T follicular helper cell (primary cell): ENCODE results near the gene UNKL.

Experiments used
- DNase-seq: peaks from one replicate; pipeline ENCODE4 v3.0.0-alpha.2; 2020; ENCODE audit warnings: low read depth

The UNKL gene

DNA sequence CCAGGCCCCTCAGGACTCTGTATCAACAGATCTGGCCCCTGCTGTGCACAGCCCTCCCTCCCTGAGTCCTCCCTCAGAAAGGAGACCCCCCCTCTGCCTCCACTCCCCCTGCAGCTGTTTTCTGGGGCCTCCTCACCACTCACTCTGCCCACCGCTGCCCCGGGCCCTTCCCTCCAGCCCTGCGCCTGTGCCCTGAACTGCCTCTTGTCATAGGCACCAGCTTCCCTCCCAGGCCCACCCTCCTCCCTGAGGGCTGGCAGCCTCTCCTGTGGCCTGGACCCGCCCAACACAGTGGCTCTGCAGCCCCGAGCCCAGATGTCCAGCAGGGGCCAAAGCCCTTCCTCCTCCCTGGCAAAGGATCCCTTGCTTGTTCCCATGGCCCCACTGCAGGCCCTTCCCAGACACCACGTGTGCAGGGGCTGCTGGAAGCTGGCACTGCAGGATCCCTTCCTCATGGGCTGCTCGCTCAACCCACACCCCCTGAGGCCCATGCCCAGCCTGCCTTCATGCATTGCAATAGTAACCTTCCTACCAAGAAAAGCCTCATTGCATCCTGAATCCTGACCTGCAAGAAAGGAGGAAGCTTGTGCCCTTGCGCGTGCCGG is 37.0 kb downstream of the UNKL start:
- DNase-seq, result no peak

- DNase-seq, result no peak
Measured at GRCh38 chr16:1375741-1376410, 38.6 kb downstream of the UNKL start.

- DNase-seq, result no peak
Measured at GRCh38 chr16:1375298-1375640, 39.2 kb downstream of the UNKL start.

GRCh38 chr16:1374418-1375297 is 39.8 kb downstream of the UNKL start:
- DNase-seq, result no peak

DNA sequence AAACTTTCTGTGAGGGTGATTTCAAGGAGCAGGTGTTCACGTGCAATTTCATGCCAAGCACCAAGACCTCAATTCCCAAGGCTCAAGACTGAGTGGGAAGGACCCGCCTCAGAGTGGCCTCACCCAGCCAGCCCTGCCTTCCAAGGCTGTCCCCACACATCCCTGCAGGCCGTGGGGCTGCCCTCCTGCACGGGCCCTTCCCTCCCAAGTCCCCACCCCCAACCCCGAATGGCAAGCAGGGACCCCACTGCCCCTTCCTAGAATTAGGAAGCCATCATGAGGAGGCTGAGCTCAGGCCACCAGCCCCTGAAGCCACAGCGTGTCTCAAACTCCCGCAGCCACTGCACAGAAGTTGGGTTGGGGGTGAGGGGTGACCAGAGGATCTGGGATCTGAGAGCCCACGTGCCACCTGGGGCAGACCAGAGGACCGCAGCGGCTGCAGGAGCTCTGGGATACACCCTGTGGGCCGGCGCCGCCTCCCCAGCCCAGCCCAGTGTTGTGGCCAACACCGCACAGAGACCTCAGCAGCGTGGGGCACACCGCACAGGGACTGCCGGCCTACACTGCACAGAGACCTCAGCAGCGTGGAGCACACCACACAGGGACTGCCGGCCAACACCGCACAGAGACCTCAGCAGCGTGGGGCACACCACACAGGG is 42.1 kb downstream of the UNKL start:
- no peak for DNase-seq

- no peak for DNase-seq
Measured at GRCh38 chr16:1371054-1371978, 43.2 kb downstream of the UNKL start.

DNA sequence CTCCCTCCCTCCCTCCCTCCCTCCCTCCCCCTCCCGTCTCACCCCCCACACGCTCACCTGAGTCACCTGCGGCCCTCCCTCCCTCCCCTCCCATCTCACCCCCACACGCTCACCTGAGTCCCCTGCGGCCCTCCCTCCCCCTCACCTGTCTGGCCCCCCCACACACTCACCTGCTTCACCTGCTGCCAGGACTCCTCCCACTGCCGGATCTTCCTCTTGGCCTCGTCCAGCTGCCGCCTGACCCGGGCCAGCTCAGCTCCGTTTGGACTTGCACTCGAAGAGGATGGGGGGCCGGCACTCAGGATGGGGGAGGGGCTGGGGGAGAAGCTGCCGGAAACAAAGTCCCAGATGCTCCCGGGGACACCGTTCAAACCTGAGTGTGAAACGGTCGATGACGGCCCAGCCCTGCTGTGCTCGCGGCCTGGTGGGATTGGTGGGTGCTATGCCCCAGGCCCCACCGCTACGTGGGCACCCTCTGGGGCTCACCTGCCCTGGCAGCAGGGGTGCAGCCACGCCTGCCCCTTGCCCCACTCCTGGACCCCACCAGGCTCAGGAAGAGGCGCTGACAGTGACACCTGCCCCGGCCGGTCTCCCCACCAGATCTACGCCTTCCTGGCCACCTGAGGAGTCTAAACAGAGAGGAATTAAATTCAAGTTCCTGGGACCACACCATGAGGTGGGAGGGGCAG is 46.9 kb downstream of the UNKL start:
- no peak for DNase-seq

- no peak for DNase-seq
Measured at GRCh38 chr16:1366712-1367299, 47.7 kb downstream of the UNKL start.

- no peak for DNase-seq
Measured at GRCh38 chr16:1366060-1366711, 48.3 kb downstream of the UNKL start.

DNA sequence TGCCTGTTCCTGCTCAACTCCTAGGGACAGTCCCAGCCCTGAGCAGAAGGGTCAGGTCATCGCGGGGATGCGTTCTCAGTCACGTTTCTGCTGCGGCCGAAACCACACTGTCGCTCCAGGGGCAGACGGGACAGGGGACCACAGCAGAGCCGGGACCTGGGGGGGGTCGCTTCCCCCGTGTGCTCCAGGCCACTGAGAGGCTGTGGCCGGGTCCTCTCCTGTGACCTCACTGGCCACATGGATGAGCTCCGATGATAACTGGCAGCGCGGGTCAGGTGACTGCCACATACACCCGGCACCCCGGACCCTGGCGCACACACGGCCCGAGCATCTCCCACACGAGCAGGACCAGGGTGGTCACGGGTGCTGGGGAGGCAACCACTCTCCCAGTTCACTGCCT is 50.0 kb downstream of the UNKL start:
- DNase-seq, result no peak

DNA sequence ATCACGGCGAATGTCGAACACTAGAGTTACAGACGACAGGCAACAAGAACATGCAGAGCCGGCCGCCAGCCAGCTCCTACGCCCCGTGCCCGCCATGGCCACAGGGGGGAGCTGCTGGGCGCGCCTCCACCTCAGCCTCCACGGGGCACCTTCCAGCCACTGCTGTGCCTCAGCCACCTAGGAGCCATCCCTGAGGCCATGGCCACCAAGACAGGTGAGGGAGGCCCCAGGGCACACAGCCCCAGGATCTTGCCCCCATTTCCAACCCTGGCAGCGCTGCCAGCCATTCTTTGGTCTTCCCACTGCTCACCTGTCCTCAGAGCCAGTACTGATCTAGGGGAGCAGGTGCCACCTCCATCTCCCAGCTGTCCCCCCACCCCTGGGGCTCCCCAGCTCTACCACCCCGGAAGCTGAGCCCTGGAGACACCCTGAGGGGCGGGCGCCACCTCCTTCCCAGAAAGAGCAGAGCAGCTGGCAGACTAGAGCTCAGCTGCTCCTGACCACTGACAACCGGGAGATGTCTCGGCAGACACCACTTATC is 50.9 kb downstream of the UNKL start:
- peak; percentile 56 for DNase-seq

GRCh38 chr16:1362807-1363206 is 51.7 kb downstream of the UNKL start:
- no peak for DNase-seq

DNA sequence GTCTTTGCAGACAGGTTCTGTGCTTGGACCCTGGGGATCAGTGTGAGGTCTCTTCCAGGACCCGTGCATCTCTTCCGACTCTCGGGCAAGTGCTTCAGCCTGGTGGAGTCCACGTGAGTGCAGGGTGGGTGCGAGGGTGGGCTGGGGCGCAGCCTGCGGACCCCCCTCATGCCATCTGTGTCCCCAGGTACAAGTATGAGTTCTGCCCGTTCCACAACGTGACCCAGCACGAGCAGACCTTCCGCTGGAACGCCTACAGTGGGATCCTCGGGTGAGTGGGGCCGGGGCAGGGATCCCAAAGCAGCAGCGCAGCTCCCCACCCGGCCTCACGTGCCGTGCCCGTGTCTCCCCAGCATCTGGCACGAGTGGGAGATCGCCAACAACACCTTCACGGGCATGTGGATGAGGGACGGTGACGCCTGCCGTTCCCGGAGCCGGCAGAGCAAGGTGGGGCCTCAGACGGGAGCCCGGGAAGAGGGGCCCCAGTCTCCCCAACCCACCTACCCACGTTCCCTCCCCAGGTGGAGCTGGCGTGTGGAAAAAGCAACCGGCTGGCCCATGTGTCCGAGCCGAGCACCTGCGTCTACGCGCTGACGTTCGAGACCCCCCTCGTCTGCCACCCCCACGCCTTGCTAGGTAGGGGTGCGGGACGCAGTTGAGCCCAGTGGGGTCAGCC is 52.7 kb downstream of the UNKL start:
- no peak for DNase-seq

DNA sequence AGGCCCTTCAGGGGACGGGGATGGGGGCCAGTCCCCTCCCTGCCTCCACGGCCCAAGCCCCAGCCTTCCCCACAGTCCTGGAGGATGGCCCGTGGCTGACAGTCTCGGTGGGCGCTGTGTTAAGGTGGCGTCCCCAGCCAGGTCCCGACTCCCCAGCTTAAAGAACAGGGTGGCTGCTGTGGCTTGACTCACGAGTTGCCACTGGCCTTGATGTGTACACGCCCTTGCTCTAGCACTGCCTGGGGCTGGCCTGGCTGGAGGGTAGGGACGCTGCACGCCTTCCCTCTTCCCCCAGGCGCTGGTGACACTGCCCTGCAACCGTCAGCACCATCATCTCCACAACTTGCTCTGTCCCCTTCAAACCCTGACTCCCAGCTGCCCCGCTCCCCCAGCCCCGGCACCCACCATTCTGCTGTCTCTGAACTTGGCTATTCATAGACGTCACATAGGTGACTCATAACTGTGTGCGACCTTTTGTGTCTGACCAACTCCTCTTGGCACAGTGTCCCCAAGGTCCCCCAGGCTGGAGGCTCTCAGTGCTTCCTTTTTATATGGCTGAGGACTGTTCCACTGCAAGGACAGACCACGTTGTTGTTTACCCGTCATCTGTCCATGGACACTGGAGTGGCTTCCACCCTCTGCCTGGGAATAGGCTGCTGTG is 56.5 kb downstream of the UNKL start:
- DNase-seq, result no peak

GRCh38 chr16:1356061-1356900 is 58.2 kb downstream of the UNKL start:
- DNase-seq, result no peak

DNA sequence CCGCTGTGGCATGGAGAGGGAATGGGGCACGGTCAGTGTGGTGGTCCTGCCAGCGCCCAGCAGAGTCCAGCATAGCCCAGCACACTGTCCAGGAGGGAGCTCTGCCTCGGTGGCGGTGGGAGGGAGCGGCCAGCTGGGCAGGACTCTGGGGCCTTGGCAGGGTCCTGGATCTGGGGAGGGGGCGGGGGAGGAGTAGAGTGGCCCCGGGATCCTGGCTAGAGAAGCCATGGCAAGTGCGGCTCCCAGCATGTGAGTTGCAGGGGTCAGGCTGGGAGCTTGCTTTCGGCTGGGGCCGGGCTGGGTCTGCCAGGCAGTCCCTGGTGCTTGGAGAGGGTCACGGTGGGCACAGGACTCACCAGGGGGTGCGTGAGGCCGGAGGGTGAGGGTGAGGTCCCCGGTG is 58.9 kb downstream of the UNKL start:
- DNase-seq, result no peak

DNA sequence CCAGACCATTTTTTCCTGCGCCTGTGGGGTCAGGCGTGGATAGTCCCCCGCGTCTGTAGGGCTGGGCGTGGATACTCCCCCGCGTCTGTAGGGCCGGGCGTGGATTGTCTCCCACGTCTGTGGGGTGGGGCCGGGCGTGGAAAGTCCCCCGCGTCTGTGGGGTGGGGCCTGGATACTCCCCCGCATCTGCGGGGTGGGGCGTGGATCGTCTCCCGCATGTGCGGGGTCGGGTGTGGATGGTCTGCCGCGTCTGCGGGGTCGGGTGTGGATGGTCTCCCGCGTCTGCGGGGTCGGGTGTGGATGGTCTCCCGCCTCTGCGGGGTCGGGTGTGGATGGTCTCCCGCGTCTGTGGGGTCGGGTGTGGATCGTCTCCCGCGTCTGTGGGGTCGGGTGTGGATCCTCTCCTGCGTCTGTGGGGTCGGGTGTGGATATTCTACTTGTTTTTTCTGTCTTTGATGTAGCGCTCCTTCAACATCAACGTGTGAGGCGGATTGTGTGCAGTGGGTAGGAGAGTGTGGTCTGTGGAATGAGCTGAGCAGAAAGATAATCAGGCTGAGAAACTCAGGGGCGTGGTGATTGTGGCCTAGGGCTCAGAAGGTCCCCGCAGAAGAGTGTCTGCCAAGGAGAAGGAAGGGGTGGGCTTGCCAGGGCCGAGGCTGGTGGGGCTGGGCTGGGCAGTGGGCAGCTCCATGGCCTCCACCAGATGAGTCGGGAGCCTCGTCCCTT is 59.5 kb downstream of the UNKL start:
- no peak for DNase-seq
